Lower leg skin (tissue), 3 donors: ENCODE measurements around the gene VSIR.

Experiments
- CTCF ChIP-seq, 3 donors: fragments of 450-650 bp; IDR thresholded peaks; one replicate each; pipeline ENCODE4 v1.5.1; 2016; ENCODE audit warnings: antibody characterized with exemption in 3 of 3, mild to moderate bottlenecking in 3 of 3, moderate library complexity in 2 of 3
- POLR2A ChIP-seq, 2 donors: fragments of 450-650 bp; IDR thresholded peaks; one replicate each; pipeline ENCODE4 v1.6.1; 2016 to 2017; ENCODE audit warnings: antibody characterized with exemption in 2 of 2, mild to moderate bottlenecking in 1 of 2, moderate library complexity in 1 of 2

GRCh38 chr10:71750124-71750841 is 23.0 kb downstream of the VSIR start:
- TF ChIP-seq CTCF (IDR thresholded peaks at IDR 0.05) (no peak), POLR2A (IDR thresholded peaks at IDR 0.05) (no peak)
